RWPE2 (cell line): Measurements from ENCODE around the gene FASTK.
A peak's percentile ranks its signal among the peaks of the same experiment; 100 is the strongest.

Source experiments
- ATAC-seq: fragments of 200-7000 bp; cut with Tn5 transposase; 3 replicates; pipeline ENCODE4 v1.9.1; 2021; ENCODE audit warnings: low read depth
- DNase-seq: peaks from one replicate; pipeline ENCODE4 v3.0.0-alpha.2; 2020; ENCODE audit warnings: low spot score
- H3K27ac ChIP-seq: fragments of 450-650 bp; 2 replicates; pipeline ENCODE4 v1.5.1; 2017; ENCODE audit warnings: mild to moderate bottlenecking; ENCODE audit not compliant: poor library complexity, severe bottlenecking
- H3K27me3 ChIP-seq: fragments of 250-450 bp; sonication (Bioruptor Pico); 2 replicates; pipeline ENCODE4 v1.5.1; 2021; ENCODE audit warnings: mild to moderate bottlenecking, moderate library complexity; ENCODE audit not compliant: insufficient read depth, poor library complexity, severe bottlenecking
- H3K36me3 ChIP-seq: fragments of 250-450 bp; sonication (Bioruptor Pico); 2 replicates; pipeline ENCODE4 v1.5.1; 2020; ENCODE audit warnings: low read depth, mild to moderate bottlenecking, moderate library complexity
- H3K4me1 ChIP-seq: fragments of 250-450 bp; sonication (Bioruptor Pico); 2 replicates; pipeline ENCODE4 v1.5.1; 2021; ENCODE audit warnings: mild to moderate bottlenecking, moderate library complexity; ENCODE audit not compliant: insufficient read depth, poor library complexity, severe bottlenecking
- H3K4me3 ChIP-seq: fragments of 250-450 bp; sonication (Bioruptor Pico); 2 replicates; pipeline ENCODE4 v1.5.1; 2021; ENCODE audit warnings: mild to moderate bottlenecking, moderate library complexity; ENCODE audit not compliant: severe bottlenecking
- H3K9me3 ChIP-seq: fragments of 250-450 bp; sonication (Bioruptor Pico); 2 replicates; pipeline ENCODE4 v1.5.1; 2021; ENCODE audit warnings: mild to moderate bottlenecking, moderate library complexity; ENCODE audit not compliant: severe bottlenecking
- TF ChIP-seq, protein P1 (sequence below): fragments of 450-650 bp; IDR thresholded peaks from one replicate; pipeline ENCODE4 v1.5.1; 2017; ENCODE audit warnings: mild to moderate bottlenecking, moderate library complexity; ENCODE audit not compliant: poor library complexity, severe bottlenecking

Gene FASTK

DNA sequence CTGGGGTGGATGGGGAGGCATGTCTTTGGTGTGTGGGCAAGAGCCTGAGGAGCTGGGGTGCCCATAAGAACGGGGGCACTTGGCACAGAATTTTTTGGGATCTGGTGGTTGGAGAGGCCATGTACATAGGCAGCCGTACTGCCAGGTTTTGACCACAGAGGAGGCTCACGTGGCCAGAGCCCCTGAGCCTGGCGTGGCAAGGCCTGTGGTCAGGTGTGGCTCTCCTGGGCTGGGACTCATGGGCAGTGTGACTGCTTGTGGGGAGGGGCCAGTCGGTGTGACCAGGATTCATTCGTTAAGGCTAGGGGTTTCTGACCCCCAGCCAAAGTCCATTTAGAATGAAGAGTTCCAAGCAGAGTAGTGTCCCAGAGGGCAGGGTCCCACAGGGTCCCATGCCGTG lies 43.9 kb upstream of the FASTK start:
- TF ChIP-seq, protein P1, sequence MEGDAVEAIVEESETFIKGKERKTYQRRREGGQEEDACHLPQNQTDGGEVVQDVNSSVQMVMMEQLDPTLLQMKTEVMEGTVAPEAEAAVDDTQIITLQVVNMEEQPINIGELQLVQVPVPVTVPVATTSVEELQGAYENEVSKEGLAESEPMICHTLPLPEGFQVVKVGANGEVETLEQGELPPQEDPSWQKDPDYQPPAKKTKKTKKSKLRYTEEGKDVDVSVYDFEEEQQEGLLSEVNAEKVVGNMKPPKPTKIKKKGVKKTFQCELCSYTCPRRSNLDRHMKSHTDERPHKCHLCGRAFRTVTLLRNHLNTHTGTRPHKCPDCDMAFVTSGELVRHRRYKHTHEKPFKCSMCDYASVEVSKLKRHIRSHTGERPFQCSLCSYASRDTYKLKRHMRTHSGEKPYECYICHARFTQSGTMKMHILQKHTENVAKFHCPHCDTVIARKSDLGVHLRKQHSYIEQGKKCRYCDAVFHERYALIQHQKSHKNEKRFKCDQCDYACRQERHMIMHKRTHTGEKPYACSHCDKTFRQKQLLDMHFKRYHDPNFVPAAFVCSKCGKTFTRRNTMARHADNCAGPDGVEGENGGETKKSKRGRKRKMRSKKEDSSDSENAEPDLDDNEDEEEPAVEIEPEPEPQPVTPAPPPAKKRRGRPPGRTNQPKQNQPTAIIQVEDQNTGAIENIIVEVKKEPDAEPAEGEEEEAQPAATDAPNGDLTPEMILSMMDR: no peak
- Histone ChIP-seq H3K4me1 (no peaks in the 10 kb centered on the region), H3K27me3 (no peaks in the 10 kb centered on the region), H3K27ac (no peak overlapping the region), H3K4me3 (no peak overlapping the region), H3K36me3 (peaks cover 61% of the 10 kb centered on the region), H3K9me3 (no peaks in the 10 kb centered on the region)
- ATAC-seq: no peak
- DNase-seq: no peak

DNA sequence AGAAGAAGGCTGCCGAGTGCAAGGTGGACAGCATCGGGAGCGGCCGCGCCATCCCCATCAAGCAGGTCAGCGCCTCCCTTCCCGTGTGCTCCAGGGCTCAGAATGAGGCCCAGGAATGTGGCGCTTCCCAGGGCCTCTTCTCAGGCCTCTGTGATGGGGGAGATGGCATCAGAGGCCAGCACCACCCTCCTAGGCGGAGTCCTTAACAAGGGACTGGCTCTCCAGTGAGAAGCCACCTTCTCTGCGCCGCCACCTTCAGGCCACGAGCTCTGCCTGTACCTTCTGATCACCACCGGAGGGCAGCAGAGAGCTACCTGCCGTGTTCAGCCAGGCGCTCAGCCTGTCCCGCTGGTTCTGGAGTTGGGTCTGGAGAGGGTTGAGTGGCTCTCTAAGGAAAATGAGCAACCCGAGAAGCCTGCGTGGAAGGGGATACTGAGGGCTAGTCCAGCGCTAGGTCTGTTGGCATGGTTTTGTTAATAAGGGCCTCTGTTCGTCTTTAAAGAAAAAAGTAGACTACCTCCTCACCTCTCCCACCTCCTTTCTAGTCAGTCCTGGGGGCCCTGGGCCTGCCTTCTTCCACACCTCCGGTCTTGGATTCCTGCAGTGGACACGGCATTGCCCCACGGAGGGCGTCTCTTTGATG lies 43.3 kb upstream of the FASTK start:
- Histone ChIP-seq H3K4me3 (no peak overlapping the region), H3K9me3 (no peaks in the 10 kb centered on the region), H3K27me3 (no peaks in the 10 kb centered on the region), H3K4me1 (no peaks in the 10 kb centered on the region), H3K36me3 (peaks cover 65% of the 10 kb centered on the region), H3K27ac (no peak overlapping the region)
- DNase-seq: no peak
- TF ChIP-seq, protein P1: peak; percentile 94
- peak; percentile 87 for ATAC-seq

DNA sequence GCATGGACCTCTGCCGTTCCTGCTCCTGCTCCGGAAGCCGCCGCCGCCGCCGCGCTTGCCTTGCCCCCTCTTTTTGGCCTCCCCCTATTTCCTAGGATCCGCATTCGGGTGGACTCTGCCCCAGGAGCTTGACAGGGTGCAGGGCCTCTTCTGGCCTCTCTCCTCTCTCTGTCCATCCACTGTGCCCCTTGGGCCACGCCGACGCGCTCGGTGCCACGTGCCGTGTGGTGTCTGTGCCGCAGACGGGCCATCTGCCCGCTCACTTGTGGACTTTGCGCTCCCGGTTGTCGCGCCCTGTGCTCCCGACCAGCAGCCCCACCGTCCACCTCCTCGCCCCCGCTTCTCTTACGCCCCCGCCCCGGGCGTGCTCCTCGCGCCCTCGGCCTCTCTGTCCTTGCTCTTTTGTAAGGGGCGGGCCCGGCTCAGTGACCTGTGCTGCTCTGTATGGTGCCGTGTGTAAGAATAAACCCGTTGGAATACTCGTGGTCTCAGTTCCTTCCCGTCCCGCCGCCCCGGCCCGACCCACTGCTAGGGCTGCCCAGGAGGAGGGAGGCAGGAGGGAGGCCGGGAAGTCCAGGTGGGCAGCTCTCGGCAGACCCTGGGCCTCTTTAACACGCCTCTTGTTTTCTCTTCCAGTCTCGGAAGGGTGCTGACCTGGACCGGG lies 42.7 kb upstream of the FASTK start:
- Histone ChIP-seq H3K36me3 (peaks cover 65% of the 10 kb centered on the region), H3K4me3 (no peak overlapping the region), H3K27ac (no peak overlapping the region)

DNA sequence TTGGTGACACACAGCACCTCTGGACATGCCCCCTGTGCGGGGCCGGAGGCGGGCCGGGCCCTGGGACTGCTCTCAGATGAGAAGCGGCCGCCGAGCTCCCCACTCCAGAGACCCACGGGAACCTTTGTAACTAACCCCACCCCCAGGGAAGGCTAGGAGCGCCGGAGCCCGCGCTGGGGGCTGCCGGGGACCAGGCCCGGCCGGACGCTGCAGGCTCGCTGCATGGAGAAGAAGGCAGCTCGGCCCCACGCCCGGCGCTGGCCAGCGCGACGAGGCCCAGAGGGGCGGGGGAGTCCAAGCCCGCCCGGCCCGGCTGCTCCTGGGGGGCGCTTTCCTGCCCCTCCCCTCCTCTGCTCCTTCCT lies 42.2 kb upstream of the FASTK start:
- Histone ChIP-seq H3K9me3 (no peaks in the 10 kb centered on the region), H3K27me3 (no peaks in the 10 kb centered on the region), H3K27ac (no peak overlapping the region), H3K36me3 (peaks cover 64% of the 10 kb centered on the region), H3K4me3 (no peak overlapping the region), H3K4me1 (no peaks in the 10 kb centered on the region)
- DNase-seq (no peak), ATAC-seq (no peak)
- TF ChIP-seq, protein P1: no peak

More for the DNA sequence above, 42.7 kb upstream of the FASTK start:
- Histone ChIP-seq H3K4me1 (no peaks in the 10 kb centered on the region), H3K9me3 (no peaks in the 10 kb centered on the region), H3K27me3 (no peaks in the 10 kb centered on the region)
- DNase-seq (no peak), ATAC-seq (no peak)
- TF ChIP-seq, protein P1: no peak

DNA sequence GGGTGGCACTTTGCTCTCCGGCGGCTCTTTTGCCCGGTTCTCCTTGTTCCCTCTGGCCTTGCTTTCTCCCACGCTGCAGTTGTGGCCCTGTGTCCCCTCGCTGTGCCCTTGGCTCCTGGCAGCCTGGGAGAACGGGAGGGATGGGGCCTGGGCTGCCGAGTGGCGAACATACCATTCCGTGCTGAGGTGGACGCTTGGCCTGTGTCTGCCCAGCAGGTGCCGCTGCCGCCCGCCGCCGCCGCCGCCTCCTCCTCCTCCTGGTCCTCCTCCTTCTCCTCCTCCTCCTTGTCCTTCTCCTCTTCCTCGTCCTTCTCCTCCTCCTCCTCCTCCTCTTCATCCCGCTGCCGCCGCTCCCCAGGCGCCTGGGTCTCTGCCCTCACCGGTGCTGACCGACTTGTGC lies 41.7 kb upstream of the FASTK start:
- TF ChIP-seq, protein P1: no peak
- Histone ChIP-seq H3K27me3 (no peaks in the 10 kb centered on the region), H3K4me1 (no peaks in the 10 kb centered on the region), H3K36me3 (peaks cover 66% of the 10 kb centered on the region), H3K27ac (no peak overlapping the region), H3K4me3 (no peak overlapping the region), H3K9me3 (no peaks in the 10 kb centered on the region)
- DNase-seq (no peak), ATAC-seq (no peak)
